GM18505 (cell line): ENCODE data around the gene PTPN1.

Experiments used
- ATAC-seq: cut with Tn5 transposase; IDR thresholded peaks from one replicate; pipeline ENCODE4 v1.9.1; 2021; ENCODE audit not compliant: unreplicated experiment
- POLR2A ChIP-seq: IDR thresholded peaks from 4 replicates; pipeline ENCODE4 v1.6.1; 2011; ENCODE audit warnings: borderline replicate concordance; ENCODE audit not compliant: insufficient read depth, insufficient read length; ENCODE audit errors: extremely low read depth

Gene PTPN1

GRCh38 chr20:50588034-50588736, 78.0 kb downstream of the PTPN1 start:
- TF ChIP-seq POLR2A: no peak
- no peak for ATAC-seq

GRCh38 chr20:50589548-50590347, 79.6 kb downstream of the PTPN1 start:
- no peak for TF ChIP-seq POLR2A
- no peak for ATAC-seq

GRCh38 chr20:50590348-50590664, 80.1 kb downstream of the PTPN1 start:
- no peak for TF ChIP-seq POLR2A
- no peak for ATAC-seq

GRCh38 chr20:50591233-50591852, 81.2 kb downstream of the PTPN1 start:
- no peak for ATAC-seq

GRCh38 chr20:50592282-50593004, 82.3 kb downstream of the PTPN1 start:
- no peak for ATAC-seq
- no peak for TF ChIP-seq POLR2A

More at GRCh38 chr20:50591233-50591852, 81.2 kb downstream of the PTPN1 start:
- TF ChIP-seq POLR2A: no peak

- ATAC-seq: no peak
- TF ChIP-seq POLR2A: no peak
Observed at GRCh38 chr20:50593005-50593335, 82.8 kb downstream of the PTPN1 start.

GRCh38 chr20:50594231-50594590, 84.0 kb downstream of the PTPN1 start:
- ATAC-seq: no peak
- TF ChIP-seq POLR2A: no peak

GRCh38 chr20:50594591-50595432, 84.6 kb downstream of the PTPN1 start:
- ATAC-seq: no peak
- TF ChIP-seq POLR2A: no peak

- TF ChIP-seq POLR2A: no peak
- no peak for ATAC-seq
Observed at GRCh38 chr20:50595433-50595895, 85.3 kb downstream of the PTPN1 start.

GRCh38 chr20:50595988-50596693, 86.0 kb downstream of the PTPN1 start:
- no peak for ATAC-seq
- TF ChIP-seq POLR2A: no peak

- no peak for TF ChIP-seq POLR2A
- no peak for ATAC-seq
Observed at GRCh38 chr20:50596694-50597021, 86.5 kb downstream of the PTPN1 start.

- ATAC-seq: no peak
- TF ChIP-seq POLR2A: no peak
Observed at GRCh38 chr20:50597406-50597969, 87.3 kb downstream of the PTPN1 start.
